ENCODE results near the gene FYN.

GRCh38 chr6:111796310-111796918, 76.8 kb downstream of the FYN start:
- TF ChIP-seq FOXM1 (IDR thresholded peaks at IDR 0.05; ENCODE audit: borderline replicate concordance) (no peak), ELF4 (IDR thresholded peaks at IDR 0.05) (no peak), CTBP1 (IDR thresholded peaks at IDR 0.05; ENCODE audit: borderline replicate concordance) (no peak), SP1 (IDR thresholded peaks at IDR 0.05) (no peak), SUZ12 (IDR thresholded peaks at IDR 0.05) (no peak), ZNF384 (IDR thresholded peaks at IDR 0.05) (no peak)
